ENCODE results near the gene FAM185A.
"Not testable (repeated sequence)": the region's sequence is repeated elsewhere in the genome, so short reads cannot be mapped to it uniquely, and the experiment has no call there.

Gene FAM185A

DNA sequence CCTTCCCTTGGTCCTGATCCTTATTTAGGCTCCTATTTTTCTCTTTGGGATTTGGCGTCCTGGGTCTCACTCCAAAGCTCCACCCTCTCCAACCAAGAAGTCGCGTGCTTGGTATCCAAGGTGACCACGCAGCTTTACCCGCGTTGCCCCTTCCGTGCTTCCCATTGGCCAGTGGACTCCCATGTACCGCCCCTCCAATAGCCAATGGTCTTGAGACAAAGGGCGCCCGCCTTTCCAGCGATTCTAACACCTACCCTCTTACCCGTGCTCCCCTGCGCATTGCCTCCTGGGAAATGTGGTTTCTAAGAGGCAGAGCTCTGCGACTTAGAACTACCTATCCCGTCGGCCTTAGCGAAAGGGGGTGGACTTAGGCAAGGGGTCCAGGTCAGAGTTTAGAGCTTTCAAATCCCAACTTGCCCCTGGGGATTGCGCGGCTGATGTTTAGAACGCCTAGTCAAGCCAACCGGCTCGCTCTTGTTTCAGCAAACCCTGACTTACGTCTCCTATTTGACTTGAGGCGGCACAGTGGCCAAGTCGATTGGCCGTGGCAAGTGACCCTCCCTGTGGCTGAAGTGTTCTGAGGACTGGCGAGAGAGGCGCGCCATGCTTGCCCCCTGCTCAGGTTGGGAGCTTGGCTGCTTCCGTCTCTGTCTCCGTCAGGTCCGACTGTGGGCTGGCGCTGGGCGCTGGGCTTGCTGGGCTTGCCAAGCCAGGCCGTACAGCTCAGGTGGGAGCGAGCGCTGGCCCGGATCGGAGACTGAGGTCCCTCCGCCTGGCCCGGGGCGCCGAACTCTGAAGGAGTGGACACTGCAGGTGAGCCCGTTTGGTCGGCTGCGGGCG is at the start of gene FAM185A:
TSS of gene FAM185A (plus strand) at position 395 of the 840 bp plus-strand sequence. CDS start at position 604, 209 bp downstream.
- peak; percentile 97 for DNase-seq

DNA sequence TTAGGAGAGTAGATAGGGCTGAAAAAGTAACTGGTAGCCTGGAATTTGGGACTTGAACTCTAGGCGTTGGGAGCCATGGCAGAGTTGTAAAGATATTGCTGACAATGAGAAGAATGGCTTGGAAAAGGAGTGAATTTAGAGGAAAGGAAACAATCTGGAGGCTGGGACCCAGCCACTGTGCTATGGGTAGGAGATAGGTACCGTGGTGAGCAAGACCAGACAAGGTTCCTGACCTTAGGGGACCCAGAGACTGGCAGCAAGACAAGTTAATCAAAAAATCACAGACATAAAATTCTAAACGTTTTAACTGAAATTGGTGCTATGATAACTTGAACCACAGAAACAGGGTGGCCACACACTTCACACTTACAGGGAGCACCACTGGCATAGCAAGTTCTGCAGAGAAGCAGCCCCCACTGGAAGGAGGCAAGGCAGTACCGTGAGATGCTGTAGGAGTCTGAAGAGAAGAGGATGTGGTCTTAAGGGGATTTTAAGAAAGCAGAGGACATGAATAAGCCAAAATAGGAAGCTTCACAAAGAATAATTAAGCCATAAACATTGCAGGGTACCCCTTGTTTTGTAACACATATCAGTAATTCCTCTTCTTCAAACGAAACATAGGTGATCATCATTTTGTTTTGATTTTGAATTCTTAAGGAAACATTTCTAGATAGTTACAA is 35.6 kb upstream of the FAM185A start:
- not testable (repeated sequence) for DNase-seq

DNA sequence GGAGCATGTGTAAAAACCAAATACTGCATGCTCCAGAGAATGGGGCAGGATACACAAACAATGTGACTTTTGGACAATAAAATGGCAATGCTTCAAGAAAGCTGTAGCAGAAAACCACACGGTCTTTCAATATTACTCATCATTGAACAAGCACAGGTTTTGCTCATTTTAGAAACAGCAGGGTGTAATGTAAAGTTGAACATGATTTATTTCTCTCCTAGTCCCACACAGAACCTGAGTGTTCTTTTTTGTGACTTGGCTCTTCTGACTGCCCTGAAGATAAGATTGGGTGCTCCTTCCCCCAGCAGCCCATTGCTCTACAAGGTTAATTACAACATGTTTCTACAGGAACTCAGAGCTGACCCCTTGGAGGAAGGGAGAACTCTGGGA is 35.1 kb upstream of the FAM185A start:
- DNase-seq = not testable (repeated sequence)

DNA sequence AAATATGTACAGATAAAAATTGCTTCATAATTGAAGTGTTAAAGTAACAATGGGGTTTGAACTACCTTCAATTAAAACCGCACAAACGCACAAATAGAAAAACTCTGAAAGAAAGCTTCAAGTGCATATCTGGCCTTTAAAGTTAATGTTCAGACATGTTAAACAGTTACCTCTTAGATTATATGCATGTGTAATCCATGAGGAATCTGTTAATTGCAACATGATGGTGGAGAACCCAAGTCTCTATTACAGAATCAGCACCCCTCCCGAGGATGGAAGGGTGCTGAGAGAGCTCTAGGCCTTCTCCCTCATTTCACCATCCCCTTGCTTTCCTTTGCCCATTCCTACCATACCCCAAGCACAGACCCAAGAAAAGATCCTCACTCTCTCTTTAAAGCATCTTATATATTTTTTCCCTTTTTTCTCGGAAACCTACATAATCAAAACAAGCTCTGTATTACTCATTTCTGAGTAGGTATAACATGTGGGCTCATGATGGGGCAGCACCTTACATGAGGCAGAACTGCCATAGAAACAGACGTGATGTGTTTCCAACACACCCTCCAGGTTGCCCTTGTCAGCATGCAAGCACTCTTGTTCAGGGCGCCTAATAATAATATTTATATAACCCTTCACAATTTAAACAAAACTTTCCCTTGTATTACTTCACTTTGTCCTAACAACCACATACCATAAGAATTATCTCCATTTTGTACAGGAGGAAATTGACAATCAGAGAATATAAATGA is 33.9 kb upstream of the FAM185A start:
- not testable (repeated sequence) for DNase-seq

DNA sequence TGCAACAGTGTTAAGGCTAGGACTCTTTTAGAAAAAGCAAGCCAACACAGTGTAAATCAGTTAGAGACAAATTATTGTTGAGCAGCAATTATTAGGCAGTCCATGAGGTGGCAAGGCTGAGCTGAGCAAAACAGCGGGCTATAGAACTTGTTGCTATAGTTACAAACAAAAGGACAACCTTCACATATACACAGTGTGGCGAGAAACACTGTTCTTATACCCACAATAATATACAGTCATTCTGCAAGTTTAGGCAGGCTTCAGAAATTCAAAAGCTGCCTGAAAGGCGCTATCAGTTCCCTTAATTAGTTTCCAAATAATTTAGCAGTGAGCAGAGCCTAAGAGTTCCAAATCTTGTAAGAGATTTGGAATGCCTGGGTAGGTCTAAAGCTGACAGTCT is 33.1 kb upstream of the FAM185A start:
- not testable (repeated sequence) for DNase-seq

DNA sequence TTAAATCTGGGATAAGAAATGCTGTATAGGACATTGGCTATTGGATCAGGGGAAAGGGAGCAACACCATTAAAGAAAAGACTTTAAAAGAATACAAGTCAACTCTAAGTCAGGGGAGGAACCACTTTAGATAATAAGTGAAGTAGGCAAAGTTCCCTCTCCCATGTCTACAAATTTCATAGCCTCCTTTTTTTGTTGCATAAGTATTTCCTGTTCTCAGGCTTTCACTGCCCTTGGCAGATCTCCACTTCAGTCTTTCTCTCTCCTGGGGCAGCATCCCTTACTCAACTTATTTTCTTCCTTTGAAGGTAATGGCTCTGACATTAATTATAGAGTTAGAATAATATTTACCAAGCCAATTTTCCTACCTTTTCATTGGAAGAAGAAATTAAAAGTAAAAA is 30.3 kb upstream of the FAM185A start:
- DNase-seq = not testable (repeated sequence)

DNA sequence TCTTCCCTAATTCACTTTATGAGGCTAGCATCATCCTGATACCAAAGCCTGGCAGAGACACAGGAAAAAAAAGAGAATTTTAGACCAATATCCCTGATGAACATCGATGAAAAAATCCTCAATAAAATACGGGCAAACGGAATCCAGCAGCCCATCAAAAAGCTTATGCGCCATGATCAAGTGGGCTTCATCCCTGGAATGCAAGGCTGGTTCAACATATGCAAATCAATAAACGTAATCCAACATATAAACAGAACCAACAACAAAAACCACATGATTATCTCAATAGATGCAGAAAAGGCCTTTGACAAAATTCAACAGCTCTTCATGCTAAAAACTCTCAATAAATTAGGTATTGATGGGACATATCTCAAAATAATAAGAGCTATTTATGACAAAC is 22.6 kb upstream of the FAM185A start:
- DNase-seq = not testable (repeated sequence)

DNA sequence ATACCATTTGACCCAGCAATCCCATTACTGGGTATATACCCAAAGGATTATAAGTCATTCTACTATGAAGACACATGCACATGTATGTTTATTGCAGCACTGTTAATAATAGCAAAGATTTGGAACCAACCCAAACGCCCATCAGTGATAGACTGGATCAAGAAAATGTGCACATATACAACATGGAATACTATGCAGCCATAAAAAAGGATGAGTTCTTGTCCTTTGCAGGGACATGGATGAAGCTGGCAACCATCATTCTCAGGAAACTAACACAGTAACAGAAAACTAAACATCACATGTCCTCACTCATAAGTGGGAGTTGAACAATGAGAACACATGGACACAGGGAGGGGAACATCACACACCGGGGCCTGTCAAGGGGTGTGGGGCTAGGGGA is 19.1 kb upstream of the FAM185A start:
- not testable (repeated sequence) for DNase-seq

DNA sequence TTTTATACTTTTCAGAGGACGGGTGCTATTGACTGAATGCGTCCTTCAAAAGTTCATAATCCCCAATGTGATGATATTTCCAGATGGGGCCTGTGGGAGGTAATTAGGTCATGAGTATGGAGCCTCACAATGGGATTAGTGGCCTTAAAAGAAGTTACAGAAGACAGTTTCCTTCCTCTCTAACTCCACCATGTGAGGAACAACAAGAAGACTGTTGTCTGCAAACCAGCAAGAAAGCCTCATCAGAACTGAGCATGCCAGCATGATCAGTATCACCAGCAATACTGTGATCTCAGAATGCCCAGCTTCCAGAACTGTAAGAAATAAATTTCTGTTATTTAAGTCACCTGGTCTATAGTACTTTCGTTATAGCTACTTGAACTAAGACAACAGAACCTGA is 18.4 kb upstream of the FAM185A start:
- DNase-seq = not testable (repeated sequence)

DNA sequence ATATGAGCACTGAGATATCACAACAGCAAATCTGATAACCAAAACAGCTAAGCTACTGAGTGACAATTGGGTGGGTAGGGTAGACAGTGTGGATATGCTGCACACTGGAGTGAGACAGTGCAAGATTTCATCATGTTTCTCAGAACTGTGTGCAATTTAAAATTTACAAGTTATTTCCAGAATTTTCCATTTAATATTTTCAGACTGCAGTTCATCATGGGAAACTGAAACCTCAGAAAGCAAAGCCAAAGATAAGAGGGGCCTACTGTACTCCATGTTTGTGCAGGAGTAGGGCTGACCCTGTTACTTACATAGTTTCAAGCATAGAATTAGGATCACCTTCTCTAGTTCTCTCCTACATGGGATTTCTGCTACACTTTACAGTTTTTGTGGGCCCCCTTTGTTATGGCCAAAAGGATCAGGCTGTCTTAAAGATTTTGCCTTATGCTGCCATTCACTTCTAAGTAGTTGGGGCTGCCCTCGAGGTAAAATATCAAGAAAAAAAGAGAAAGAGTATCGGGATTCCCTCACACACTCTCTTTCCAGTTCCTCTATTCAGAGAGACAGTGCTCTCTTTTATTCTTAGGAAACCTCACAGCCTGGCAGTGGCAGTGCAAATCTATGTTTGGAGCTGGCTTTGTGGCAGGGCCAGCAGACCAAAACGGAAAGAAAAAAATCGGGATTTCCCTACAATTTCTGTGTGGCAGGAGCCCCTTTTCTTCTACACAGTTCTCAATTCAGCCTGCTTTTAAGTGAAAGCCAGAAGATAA is 6.6 kb upstream of the FAM185A start:
- peak; percentile 63 for DNase-seq

DNA sequence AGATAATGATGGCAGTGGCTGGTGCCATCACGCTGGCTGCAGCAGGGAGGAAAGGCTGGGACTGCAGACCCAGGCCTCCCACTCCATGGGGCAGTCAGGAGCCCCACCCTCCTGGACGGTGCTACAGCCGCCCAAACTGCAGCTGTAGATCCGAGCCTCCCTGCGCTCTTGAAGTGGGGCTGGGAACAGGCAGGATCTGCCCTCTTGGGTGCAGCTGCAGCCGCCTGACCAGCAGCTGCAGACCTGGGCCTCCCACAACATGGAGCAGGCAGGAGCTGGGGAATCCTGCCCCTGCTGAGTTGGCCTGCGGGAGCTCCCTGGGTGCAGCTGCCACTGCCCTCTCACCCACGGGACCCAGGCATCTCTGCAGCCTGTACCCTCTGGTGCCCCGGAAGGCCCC is 4.9 kb upstream of the FAM185A start:
- not testable (repeated sequence) for DNase-seq

DNA sequence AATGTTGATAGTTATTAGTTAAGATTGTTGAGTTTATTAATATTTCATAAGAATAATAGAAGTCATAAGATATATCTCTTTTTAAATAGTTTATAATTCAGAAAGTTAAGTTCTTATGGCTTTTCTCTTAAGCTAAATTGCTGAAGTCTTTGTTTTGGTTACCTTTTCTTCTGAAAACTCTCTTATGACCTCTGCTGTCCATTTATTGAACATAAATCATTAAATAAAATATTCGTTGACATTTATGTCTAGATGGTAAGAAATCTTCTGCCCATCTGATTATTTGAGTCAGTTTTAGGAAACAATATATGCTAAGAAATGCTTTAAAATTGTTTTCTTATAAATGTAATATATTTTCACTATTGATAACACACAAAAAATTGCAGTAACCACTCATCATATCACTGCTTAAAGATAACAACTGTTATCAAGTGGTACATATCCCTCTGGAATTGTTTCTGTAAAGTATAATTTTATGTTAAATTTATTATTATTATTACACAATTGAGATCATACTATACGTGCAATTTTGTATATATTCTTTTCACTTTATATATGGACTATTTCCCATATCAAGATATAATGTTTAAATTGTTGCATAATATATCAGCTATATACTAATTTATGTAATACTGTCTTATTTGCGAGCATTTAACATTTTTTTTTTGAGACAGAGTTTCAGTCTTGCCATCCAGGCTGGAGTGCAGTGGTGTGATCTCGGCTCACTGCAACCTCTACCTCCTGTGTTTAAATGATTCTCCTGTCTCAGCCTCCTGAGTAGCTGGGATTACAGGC is 3.1 kb upstream of the FAM185A start:
- DNase-seq = peak; percentile 34

DNA sequence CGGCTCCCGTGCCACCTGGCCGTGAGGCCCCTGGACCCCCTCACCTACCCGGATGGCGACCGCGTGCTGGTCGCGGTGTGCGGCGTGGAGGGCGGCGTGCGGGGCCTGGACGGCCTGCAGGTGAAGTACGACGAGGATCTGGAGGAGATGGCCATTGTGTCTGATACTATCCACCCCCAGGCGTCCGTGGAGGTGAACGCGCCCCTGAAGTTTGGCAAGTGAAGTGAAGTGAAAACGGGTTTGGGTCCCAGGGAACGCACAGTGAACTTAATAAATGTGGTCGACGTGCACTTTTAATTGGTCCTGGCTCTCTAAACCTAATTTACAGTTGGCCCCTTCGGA is 617 bp downstream of the FAM185A start:
- DNase-seq = not testable (repeated sequence)

DNA sequence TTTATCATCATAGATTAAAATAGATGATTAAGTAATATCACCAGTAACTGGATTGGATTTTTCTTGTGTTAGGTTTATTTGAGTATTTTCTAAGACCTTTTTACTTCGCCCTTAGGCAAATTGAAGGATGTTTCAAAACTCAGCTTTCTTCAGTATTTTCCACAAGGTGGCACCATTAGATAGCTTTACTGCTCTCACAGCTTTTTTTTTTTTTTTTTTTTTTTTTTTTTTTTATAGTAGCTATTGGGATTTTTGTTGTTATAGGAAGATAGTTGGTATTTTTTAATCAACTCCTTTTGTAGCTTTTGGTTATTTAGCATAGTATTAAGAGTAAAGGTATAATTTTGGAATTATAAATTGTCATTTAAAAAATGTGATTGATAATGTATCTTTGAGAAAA is 9.4 kb downstream of the FAM185A start:
- peak; percentile 13 for DNase-seq

DNA sequence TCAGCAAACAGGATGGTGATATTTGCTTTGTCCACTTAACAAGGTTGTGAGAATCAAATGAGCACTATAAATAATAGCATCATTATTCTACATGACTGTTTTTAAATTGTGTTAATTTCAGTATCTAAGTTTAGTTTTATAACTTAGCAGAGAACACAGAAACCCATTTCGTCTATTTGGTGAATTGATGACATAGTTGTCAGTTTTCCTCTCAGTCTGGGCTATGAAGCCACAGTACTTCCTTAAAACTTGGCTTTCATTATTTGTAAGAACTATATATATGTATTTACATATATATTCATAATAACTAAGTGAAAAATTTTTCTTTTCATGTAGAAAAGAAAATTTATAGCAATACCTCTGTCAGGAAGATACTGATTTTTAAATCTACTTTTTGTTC is 11.1 kb downstream of the FAM185A start:
- not testable (repeated sequence) for DNase-seq

DNA sequence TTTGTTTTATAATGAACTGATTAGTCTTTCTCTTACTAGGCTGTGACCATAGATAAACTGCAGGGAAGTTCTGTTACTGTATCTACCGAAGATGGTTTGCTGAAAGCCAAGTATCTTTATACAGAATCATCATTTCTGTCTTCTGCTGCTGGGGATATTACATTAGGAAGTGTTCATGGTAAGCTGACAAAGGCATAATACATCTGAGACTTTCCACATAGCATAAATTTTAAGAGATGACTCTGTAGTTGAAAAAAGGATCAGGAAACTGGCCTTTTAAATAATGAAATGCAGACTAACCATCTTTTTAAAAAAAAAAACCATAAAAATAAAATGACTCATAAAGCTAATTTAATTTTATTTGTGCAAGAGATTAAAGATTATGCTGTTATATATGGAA is 12.4 kb downstream of the FAM185A start:
- not testable (repeated sequence) for DNase-seq

DNA sequence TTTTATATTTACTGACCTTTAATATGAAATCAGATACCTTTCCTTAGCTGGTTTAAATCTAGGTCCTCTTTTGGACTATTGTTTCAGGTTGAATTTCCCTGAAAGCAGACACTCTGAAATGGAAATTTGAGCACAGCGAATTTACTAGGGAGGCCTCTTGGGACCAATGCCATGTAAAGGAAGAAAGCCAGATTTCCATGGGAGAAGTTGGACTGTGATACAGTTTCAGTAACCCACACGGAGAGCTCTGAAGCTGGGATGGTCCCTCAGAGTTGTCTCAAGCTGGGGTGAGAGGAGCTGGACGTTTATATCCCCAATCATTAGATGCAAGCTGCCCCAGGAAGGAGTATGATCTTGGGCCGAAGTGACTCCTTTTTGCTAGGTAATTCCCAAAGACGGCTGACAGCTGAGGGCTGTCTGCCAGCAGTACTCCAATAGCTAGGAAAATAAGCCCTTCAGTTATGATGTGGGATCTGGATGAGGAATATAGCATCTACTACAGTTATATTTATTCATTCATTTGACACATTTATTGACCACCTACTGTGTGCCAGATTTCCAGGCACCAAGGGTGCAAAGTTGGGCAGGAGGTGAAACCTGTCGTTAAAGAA is 14.6 kb downstream of the FAM185A start:
- DNase-seq = not testable (repeated sequence)

DNA sequence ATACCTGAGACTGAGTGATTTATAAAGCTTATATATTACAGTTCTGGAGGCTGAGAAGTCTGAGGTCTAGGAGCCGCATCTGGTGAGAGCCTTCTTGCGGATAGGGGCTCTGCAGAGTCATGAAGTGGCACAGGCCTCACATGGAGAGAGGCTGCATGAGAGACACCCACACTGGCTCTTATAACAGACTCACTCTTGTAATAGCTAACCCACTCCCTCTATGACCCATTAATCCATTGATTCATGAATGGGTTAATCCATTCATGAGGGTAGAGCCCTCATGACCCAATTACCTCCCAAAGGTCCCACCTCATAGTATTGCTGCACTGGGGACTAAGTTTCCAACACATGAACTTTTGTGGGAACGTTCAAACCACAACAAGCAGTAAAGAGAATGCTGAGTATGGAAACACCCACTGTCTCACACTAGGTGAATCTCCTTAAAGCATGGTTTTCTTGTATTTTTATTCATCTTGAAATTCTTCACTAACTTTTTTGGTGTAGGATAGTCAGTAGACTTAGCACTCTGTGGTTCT is 20.9 kb downstream of the FAM185A start:
- DNase-seq = not testable (repeated sequence)

DNA sequence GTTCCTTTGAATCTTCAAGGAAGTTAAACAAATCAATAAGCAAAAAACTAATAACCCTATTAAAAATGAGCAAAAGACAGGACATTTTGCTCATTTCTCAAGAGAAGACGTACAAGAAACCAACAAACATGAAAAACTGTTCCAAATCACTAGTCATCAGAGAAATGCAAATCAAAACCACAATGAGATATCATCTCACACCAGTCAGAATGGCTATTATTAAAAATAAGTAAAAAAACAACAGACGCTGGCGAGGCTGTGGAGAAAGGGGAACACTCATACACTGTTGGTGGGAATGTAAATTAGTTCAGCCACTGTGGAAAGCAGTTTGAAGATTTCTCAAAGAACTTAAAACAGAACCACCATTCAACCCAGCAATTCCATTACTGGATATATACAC is 21.7 kb downstream of the FAM185A start:
- not testable (repeated sequence) for DNase-seq

DNA sequence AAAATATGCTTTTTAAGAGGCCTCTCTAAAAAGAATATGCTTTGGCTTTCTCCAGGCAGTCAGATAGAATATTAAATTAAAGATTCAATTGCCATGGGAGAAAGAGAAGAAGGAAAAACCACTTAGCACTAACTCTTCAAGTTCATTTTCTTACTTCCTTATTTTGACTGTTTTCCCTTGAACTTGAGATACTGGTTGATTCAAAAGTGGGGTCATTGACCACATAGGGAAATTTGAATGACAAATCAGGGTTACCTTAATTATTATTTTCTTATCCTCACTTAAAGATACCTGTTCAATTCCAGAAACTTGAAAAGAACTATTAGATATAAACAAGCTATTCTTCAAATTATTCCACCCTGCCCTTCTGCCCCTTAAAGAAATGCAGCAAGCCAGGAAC is 27.4 kb downstream of the FAM185A start:
- peak; percentile 3 for DNase-seq

DNA sequence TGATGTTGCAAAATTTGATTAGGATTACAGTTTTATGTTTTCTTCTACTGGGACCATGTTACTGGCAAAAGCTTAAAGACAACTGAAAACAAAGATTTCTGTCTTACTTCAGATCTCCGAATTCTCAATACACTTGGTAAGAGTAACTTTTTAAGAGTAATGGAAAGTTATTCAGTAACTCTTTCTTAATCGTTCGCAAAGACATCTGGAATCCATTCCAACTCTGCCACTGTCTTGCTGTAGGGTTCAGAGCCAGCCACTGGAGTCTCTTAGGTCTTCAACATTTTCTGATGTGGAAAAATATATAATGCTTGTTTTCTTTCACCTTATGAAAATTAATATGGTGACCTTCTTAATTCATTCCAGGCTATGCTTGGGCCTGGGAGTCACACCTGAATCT is 29.9 kb downstream of the FAM185A start:
- DNase-seq = not testable (repeated sequence)

All from OCI-M1 (cell line).